Prostate gland (tissue), 2 donors: ENCODE results near the gene CMTM2. TPM values are rescaled to one million over a fixed set of nuclear protein-coding genes. Genes with fewer than 3 reads are reported as not detected.
"Not testable (repeated sequence)": the region's sequence is repeated elsewhere in the genome, so short reads cannot be mapped to it uniquely, and the experiment has no call there.

Source experiments
- DNase-seq: peaks from one replicate; pipeline ENCODE4 v3.0.0-alpha.2; 2019; ENCODE audit warnings: low spot score
- H3K27ac ChIP-seq, 2 donors: fragments of 200-600 bp; sonication (generic); 2 replicates each; pipeline ENCODE4 v1.5.1; 2017 to 2019
- H3K27me3 ChIP-seq: fragments of 200-600 bp; sonication (generic); replicated peaks from 2 replicates; pipeline ENCODE4 v1.5.1; 2019; ENCODE audit not compliant: insufficient read depth
- H3K36me3 ChIP-seq, 2 donors: fragments of 200-600 bp; sonication (generic); 1 replicate in 1 of 2; 2 replicates in 1 of 2; pipeline versions ENCODE4 v1.5.1 to v1.8.1; 2017 to 2019
- H3K4me1 ChIP-seq: fragments of 200-600 bp; sonication (generic); replicated peaks from 2 replicates; pipeline ENCODE4 v1.5.1; 2019
- H3K4me3 ChIP-seq, 2 donors: fragments of 200-600 bp; sonication (generic); 2 replicates each; pipeline ENCODE4 v1.5.1; 2017 to 2019
- H3K9me3 ChIP-seq: fragments of 200-600 bp; sonication (generic); 2 replicates; pipeline ENCODE4 v1.5.1; 2017
- POLR2A ChIP-seq: fragments of 450-650 bp; IDR thresholded peaks from one replicate; pipeline ENCODE4 v1.6.1; 2016; ENCODE audit warnings: antibody characterized with exemption, mild to moderate bottlenecking
- POLR2AphosphoS5 ChIP-seq: sonication (generic); formaldehyde crosslinking; IDR thresholded peaks from one replicate; pipeline ENCODE4 v1.6.1; 2017; ENCODE audit warnings: antibody characterized with exemption
- WGBS: methylation state at CpG from one replicate; pipeline ENCODE4 v1.1.5; 2018; 5-methylcytosine and 5-hydroxymethylcytosine counted together
- intact Hi-C: fragments of 100-400 bp; cut with DNase I; formaldehyde crosslinking; loops from one replicate; pipeline ENCODE4 v1.14.2; 2022
- total RNA-seq, 2 donors: library from RNA; depleted of rRNA; stranded (reverse); fragments of >200 nt; gene quantifications; one replicate each; pipeline ENCODE4 v1.1.0, GENCODE V29; 2016
- TF ChIP-seq, protein P1 (sequence below), 4 experiments: fragments of 200-600 bp in 2 of 4; fragments of 450-650 bp in 2 of 4; sonication (generic) in 2 of 4; IDR thresholded peaks; 1 replicate in 3 of 4; 2 replicates in 1 of 4; pipeline ENCODE4 v1.5.1; 2016 to 2019; ENCODE audit warnings: antibody characterized with exemption in 4 of 4, mild to moderate bottlenecking in 2 of 4, moderate library complexity in 2 of 4

Gene CMTM2
- total RNA-seq, 2 donors from 2014 or later: 62.9 TPM; not detected in 1

DNA sequence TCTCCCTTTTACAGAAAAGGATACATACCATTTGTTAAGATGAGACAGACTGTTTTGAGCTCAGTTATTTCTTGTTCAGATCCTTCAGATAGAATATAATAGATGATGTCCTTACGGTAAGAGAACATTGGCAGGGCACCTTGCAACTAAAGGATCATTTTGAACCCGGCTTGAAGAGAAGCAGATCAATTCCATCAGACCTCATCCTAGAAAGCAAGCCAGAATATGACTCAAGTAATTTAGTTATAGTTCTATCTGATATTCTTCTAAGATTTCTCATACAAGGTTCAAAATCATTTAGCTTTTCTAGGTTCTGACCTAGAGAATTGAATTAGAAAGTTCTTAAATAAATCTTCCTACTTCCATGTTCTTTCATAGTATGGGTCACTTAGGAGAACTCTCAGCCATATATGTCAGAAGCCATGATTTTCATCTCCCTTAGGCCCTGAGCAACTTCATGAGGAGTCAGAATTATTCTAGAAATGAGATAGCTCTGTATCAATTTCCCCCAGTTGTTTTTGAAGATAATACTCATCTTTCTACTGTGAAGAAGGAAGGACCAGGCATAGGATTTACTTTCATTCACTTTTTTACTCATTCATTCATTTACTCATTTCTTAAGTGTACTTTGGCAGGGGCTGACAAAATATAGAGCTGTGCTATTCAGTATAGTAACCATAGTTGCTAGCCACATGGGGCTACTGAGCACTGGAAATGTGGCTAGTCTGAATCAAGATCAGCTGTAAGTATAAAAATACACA, 15.5 kb upstream of the CMTM2 start:
- H3K4me1 ChIP-seq: no peaks in the 10 kb centered on the region
- intact Hi-C loops: no loop called here
- H3K27ac ChIP-seq: no peak overlapping the region
- H3K9me3 ChIP-seq: no peaks in the 10 kb centered on the region
- H3K27me3 ChIP-seq: no peaks in the 10 kb centered on the region
- H3K4me3 ChIP-seq: no peak overlapping the region
- no peak for DNase-seq
- WGBS: 63% methylated on average over 2 of the region's 2 CpGs
- no peaks in the 10 kb centered on the region for H3K36me3 ChIP-seq
- TF ChIP-seq, protein P1, sequence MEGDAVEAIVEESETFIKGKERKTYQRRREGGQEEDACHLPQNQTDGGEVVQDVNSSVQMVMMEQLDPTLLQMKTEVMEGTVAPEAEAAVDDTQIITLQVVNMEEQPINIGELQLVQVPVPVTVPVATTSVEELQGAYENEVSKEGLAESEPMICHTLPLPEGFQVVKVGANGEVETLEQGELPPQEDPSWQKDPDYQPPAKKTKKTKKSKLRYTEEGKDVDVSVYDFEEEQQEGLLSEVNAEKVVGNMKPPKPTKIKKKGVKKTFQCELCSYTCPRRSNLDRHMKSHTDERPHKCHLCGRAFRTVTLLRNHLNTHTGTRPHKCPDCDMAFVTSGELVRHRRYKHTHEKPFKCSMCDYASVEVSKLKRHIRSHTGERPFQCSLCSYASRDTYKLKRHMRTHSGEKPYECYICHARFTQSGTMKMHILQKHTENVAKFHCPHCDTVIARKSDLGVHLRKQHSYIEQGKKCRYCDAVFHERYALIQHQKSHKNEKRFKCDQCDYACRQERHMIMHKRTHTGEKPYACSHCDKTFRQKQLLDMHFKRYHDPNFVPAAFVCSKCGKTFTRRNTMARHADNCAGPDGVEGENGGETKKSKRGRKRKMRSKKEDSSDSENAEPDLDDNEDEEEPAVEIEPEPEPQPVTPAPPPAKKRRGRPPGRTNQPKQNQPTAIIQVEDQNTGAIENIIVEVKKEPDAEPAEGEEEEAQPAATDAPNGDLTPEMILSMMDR (IDR thresholded peaks at IDR 0.05): no peak
- TF ChIP-seq POLR2A (no peak), POLR2AphosphoS5 (no peak)

DNA sequence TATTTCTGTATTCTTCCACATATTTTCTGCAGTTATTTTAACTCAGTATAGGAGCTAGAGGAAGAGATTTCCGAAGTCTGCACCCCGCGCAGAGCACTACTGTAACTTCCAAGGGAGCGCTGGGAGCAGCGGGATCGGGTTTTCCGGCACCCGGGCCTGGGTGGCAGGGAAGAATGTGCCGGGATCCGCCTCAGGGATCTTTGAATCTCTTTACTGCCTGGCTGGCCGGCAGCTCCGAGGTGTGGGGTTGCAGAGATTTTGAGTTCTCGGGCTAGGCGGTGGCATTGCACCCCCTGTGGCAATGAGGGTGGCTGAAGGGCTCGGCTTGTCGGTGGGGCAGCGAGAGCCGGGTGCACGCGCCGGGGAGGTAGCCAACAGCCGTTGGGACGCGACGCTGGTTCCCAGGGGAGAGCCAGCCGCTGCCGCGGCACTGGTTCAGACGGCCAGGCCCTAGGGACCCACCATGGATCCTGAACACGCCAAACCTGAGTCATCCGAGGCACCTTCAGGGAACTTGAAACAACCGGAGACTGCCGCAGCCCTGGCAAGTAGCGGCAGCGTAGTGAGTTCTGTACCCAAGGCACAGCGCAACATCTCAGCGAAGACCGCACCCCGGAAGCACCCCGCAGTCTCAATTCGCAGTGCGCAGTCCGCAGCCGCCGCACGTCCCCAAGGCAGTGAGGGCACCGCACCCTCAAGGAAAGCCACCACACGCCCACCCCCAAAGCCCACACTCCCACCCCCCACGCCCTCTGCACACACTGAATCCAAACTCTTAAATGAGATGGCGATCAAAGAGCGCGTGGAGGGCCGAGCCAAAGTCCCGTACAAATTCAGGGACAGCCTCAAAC, 13.0 kb upstream of the CMTM2 start, which contains the start of gene CMTM1:
CMTM1 (plus strand) TSS at position 389 of the 851 bp plus-strand sequence; CDS start at position 464, 75 bp downstream.
- no peaks in the 10 kb centered on the region for H3K27me3 ChIP-seq
- no peak for DNase-seq
- TF ChIP-seq POLR2AphosphoS5 (no peak), POLR2A (no peak)
- TF ChIP-seq, protein P1 (IDR thresholded peaks at IDR 0.05): no peak
- 94% methylated on average over 54 of the region's 54 CpGs for WGBS
- H3K4me1 ChIP-seq: no peaks in the 10 kb centered on the region
- no peak within 1 kb of the TSS for H3K4me3 ChIP-seq
- no peak within 1 kb of the TSS for H3K27ac ChIP-seq
- H3K9me3 ChIP-seq: no peaks in the 10 kb centered on the region
- no peaks in the 10 kb centered on the region for H3K36me3 ChIP-seq
- intact Hi-C loops: no loop called here

DNA sequence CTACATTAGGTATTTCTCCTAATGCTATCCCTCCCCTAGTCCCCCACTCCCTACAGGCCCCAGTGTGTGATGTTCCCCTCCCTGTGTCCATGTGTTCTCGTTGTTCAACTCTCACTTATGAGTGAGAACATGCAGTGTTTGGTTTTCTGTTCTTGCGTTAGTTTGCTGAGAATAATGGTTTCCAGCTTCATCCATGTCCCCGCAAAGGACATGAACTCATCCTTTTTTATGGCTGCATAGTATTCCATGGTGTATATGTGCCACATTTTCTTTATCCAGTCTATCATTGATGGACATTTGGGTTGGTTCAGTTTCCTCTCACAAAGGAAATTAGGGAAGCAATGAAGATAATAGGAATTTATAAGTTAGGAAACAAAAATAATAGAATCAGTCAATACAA, 12.0 kb upstream of the CMTM2 start:
- H3K9me3 ChIP-seq, H3K4me1 ChIP-seq, H3K27me3 ChIP-seq, DNase-seq, H3K4me3 ChIP-seq, H3K36me3 ChIP-seq, intact Hi-C loops, H3K27ac ChIP-seq: not testable (repeated sequence)
- 99% methylated on average over 3 of the region's 3 CpGs for WGBS

DNA sequence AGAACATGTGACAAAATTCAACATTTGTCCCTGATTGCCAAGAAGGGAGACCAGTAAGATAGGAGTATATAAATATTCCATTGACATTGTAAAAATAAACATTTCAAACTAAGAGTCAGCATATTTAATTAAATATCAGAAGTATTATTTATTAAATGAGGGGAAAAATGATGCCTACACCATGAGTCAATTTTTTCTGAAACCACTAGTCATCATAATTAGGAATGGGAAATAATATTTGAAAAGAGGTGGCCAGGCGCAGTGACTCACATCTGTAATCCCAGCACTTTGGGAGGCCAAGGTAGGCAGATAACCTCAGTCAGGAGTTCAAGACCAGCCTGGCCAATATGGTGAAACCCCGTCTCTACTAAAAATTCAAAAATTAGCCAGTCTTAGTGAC, 10.9 kb upstream of the CMTM2 start:
- no peaks in the 10 kb centered on the region for H3K36me3 ChIP-seq
- no peak for DNase-seq
- no peak overlapping the region for H3K4me3 ChIP-seq
- 97% methylated on average over 2 of the region's 2 CpGs for WGBS
- no peaks in the 10 kb centered on the region for H3K9me3 ChIP-seq
- intact Hi-C loops: no loop called here
- H3K27ac ChIP-seq: no peak overlapping the region
- no peak for TF ChIP-seq POLR2AphosphoS5
- TF ChIP-seq, protein P1 (IDR thresholded peaks at IDR 0.05): no peak
- no peak for TF ChIP-seq POLR2A
- H3K27me3 ChIP-seq: no peaks in the 10 kb centered on the region
- H3K4me1 ChIP-seq: no peaks in the 10 kb centered on the region

DNA sequence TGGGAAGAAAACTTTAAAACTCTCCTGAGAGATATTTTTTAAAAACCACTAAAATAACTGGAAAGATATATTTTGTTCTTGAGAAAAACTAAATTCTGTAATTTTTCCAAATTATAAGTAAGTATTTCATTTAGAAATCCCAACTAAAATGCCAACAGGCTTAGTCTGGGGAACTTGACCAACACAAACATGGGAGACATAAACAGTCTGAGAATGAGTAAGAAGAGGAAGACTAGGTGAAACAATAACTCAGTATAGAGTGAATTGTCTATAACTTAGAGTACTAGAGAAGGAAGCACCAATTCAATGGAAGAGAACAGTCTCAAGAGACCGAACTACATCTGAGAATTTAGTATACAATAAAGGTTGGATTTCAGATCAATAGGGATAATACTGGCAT, 10.1 kb upstream of the CMTM2 start:
- Histone ChIP-seq H3K4me1 (no peaks in the 10 kb centered on the region), H3K36me3 (no peaks in the 10 kb centered on the region), H3K9me3 (no peaks in the 10 kb centered on the region), H3K27ac (no peak overlapping the region), H3K4me3 (no peak overlapping the region), H3K27me3 (no peaks in the 10 kb centered on the region)
- 89% methylated on average over 1 of the region's 1 CpG for WGBS
- no peak for DNase-seq
- TF ChIP-seq POLR2AphosphoS5 (no peak), POLR2A (no peak)
- TF ChIP-seq, protein P1 (IDR thresholded peaks at IDR 0.05): no peak
- intact Hi-C loops: no loop called here
